GM18907 (cell line): ENCODE measurements around the gene MZB1.
"Not testable (repeated sequence)": the region's sequence is repeated elsewhere in the genome, so short reads cannot be mapped to it uniquely, and the experiment has no call there.

Experiments
- ATAC-seq: cut with Tn5 transposase; IDR thresholded peaks from one replicate; pipeline ENCODE4 v1.9.1; 2021; ENCODE audit warnings: mild to moderate bottlenecking, moderate library complexity; ENCODE audit not compliant: unreplicated experiment

MZB1 gene

DNA sequence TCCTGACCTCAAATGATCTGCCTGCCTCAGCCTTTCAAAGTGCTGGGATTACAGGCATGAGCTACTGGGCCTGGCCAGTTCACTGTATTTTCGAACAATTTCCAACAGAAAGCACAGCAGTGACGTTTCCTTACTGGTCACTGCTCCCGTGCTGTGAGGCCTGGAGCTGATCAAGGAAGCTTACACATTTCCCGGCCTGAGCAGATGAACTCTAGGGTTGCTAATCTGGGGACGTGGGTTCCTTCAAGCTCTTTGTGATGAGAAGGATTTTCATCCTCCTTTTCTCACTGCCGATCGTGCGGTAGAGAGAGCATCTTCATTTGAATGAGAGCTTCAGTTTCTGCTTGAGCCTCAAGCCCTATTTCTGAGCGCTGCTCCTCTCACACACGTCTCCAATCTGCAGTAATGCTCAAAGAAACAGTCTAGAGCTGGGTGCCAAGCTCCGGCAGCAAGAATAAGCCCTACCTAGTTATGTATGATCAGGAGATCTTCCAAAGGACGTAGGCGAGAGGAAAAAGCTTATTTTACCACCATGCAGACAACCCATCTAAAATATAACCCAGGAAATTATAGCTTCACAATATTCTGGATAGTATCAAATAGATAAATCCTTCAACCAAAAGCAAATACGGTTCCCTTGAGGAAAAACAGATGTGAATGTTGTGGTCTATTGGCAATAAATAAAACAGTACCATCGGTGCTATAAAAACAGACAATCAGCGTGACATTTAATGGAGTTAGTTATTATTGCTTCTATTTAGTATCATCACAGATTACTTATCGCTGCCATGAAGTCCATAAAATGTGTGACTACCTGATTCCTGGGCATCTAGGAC lies 21.5 kb upstream of the MZB1 start:
- ATAC-seq: no peak

DNA sequence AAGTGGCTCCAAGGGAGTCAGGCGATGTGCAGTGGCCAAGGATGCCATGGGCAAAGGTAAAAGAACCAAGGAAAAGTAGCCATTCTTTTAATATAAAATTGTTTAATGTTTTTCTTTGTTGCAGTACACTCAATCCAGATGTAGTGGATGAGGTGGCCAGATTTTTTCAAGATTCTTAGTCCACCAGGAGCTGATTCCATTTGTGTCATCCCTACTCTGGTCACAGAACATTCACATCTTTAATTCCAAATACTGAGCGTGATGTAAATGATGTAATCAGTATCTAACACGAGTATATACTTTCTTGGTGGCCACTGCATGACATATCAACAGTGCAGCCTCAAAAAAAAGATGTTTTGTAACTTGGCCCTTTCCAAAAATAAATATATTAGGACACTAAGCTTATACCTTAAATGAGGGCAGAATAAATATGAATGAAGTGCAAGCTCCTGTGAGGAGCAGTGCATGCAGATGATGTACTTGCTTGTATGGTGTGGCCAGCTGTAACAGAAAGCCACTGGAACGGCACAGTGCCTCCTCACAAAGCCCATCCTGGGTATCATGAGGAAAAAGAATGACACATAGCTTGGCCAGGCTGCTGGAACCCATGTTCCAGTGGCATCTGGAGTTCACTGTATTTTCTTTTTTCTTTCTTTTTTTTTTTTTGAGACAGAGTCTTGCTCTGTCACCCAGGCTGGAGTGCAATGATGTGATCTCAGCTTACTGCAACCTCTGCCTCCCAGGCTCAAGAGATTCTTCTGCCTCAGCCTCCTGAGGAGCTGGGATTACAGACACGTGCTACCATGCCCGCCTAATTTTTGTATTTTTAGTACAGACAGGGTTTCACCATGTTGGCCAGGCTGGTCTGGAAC lies 20.6 kb upstream of the MZB1 start:
- ATAC-seq: no peak

GRCh38 chr5:139409116-139409515 lies 19.4 kb upstream of the MZB1 start:
- ATAC-seq: not testable (repeated sequence)

DNA sequence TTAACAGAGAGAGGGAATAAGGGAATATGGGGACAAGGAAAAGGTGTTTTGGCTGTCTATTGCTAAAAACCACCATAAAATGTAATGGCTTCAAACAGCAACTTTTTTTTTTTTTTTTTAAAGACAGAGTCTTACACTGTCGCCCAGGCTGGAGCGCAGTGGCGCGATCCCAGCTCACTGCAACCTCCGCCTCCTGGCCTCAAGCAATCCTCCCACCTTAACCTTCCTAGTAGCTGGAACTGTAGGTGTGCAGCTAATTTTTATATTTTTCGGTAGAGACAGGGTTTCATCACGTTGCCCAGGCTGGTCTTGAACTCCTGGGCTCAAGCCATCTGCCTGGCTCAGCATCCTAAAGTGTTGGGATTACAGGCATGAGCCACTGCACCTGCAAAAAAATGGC lies 18.5 kb upstream of the MZB1 start:
- no peak for ATAC-seq

- no peak for ATAC-seq
Measured at GRCh38 chr5:139407517-139407916, 17.8 kb upstream of the MZB1 start.

GRCh38 chr5:139406963-139407362 lies 17.2 kb upstream of the MZB1 start:
- no peak for ATAC-seq

DNA sequence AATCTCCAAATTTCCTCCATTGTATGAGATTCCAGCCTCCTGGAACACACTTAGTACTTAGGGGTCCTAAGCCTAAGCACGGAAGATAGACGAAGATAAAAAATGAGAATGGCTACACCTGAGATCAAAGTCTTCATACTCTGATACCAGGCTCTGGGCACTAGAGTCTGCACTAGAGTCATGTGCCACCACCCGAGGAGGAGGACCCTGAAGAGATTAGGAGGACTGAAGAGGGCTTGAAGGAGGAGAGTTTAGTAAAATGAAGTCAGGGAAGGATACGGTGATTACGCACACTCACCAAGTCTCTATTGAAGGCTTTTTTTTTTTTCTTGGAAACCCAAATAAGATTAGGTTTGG lies 14.7 kb upstream of the MZB1 start:
- ATAC-seq: no peak

DNA sequence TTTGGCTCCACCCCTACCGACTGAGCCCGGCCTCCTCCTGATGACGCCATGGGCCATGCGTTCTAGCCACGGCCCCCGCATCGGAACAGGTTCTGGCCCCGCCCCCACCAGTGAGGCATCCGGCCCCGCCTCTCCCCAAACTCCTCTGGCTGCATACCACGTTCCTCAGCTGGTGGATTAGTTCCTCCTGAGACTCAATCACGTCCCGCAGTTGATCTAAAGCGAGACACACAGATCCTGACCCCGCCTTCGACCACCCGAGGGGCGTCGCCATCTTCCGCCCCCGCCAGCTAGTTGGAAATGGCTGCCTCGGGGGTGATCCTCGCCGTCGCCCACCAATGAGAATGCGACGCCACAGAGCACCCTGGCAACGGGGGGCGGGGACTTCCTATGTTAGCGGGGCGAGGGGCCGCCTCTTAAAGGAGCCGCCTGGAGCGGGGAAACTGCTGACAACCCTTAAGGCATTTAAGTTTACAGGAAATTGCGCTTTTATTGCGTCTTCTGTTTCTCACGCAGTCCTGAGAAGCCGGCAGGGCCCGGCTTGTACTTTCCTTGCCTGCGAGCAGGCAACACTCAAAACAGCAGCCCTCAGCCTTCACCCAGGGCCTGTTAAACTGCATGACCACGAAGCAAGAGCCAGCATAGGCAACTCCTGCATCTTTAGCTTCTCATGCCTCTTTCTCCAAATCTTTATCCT lies 14.2 kb upstream of the MZB1 start, which contains the start of gene SPATA24:
TSS of gene SPATA24 (minus strand) at position 303 of the 697 bp plus-strand sequence. CDS start at position 274, 29 bp downstream.
- peak; percentile 87 for ATAC-seq

DNA sequence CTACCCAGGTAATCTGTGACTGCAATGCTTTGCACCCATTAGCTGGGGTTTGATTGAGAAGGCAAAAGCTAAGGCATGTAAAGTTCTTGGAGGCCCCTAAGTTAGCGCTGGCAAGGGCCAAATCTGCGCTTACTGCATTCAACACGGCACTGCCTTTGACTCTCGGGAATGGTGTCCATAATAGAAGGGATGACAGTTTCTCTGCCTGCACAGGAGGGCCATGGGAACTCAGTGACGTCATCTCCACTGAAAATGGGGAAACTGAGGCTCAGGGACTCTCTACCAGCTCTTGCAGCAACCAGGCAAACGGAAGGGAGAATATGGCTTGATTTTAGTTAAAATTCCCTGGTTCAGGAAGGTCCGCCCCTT lies 13.7 kb upstream of the MZB1 start:
- no peak for ATAC-seq

DNA sequence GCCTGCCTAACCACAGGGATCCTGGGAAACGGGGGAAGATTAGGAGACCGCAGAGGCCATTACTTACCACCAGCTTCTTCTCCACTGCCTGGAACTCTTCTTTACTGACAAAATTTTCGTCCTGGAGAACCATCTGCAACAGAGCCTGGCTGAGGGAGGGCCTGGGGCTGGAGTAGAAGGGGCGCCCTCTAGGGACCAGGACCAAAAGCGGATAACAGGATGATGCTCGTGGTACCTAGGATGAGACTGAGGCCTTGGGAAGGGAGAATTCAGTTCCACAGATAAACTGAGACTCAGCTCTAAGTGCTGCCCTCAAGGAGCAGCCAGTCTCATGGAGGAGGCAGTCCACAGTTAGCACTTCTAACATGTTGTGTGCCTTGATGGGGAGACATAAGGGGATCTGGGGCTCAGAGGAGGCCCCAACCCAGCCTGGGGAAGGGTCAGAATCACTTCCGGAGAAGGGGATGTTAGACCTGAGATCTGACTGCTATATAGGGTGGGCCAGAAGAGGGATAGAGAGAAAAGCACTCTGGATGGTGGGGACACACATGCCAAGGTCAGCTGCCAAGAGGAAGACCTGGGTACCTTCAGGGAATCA lies 12.9 kb upstream of the MZB1 start:
- ATAC-seq: no peak

DNA sequence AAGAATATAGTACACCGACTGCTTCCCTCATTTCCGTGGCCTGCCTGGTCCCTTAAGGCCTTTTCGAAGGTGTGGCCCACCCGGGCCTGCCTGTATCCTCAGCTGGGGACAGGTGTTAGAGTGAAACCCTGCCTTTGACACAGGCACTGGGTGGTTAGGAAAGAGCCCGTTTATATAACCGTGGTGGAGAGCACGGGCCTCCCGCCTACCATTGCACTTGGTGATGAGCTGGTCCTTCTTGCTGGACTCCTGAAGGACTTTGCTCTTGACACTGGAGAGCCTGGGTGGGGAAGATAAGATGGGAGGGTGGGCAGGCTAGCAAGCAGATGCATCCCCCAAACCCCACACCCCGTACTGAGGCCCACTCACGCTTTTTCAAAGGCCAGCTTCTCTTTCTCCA lies 11.8 kb upstream of the MZB1 start:
- ATAC-seq: no peak

DNA sequence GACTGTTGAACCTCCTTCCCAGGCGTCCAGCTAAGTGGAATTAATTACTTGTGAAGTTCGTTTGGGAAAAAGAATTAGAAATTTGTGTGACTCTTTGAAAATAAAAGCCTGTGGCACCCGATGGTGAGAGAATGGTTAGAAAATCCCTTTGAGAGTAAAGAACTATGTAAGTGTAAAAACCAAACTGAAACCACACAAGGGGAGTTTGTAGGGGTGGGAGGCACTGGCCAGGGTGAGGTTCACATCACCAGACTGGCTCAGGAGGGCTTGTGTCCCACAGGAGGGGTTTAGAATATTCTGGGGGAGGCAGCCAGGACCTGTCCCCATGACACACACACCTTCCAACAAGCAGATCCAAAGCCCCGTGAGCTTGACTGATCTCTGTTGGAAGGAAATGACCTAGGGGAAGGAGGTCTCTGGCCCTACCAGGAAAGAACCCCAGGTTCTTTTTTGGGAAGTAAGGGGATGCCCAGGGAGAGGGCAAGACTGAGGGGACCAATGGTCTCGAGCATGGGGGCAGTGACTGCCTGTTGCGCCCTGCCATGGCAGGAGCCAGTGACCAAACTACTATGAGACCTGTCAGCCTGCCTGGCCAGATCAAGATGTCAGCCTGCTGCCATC lies 9.9 kb upstream of the MZB1 start:
- peak; percentile 31 for ATAC-seq

DNA sequence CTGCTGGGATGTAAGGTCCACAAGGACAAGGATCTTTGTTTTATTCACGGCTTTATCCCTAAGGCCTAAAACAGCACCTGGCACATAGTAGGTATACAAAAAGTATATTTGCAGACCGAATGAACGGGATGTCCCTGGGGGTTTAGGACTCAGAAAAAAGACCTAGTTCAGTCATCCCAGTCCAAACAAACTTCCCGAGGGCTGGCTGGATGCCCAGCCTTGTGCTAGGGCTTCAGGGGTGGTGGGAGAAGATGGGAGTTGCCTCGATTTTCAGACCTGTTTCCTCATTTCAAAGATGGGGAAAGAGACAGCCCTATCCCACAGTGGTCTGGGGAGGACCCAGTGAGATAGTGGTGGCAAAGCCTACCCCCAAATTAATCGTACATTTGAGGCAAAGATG lies 8.2 kb upstream of the MZB1 start:
- no peak for ATAC-seq

DNA sequence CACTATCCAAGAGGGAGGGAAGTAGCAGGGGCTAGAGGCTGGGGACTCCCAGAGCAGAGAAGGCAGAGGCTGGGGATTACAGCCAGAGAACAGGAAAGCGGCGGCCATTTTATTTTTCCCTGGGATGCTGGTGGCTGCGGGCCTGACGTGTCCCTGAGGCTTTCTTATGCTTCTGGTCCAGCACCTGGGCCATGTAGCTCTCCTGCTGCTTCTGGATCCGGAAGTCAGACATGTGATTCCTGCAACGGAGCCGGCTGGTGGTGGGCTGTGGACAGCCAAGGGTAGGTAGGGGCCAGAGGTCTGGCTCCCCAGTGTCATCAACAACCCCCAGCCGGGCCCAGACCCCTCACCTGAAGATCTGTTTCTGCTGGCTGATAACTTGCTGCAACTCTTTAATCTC lies 7.0 kb upstream of the MZB1 start:
- no peak for ATAC-seq

GRCh38 chr5:139395844-139396640 lies 6.3 kb upstream of the MZB1 start:
- no peak for ATAC-seq

DNA sequence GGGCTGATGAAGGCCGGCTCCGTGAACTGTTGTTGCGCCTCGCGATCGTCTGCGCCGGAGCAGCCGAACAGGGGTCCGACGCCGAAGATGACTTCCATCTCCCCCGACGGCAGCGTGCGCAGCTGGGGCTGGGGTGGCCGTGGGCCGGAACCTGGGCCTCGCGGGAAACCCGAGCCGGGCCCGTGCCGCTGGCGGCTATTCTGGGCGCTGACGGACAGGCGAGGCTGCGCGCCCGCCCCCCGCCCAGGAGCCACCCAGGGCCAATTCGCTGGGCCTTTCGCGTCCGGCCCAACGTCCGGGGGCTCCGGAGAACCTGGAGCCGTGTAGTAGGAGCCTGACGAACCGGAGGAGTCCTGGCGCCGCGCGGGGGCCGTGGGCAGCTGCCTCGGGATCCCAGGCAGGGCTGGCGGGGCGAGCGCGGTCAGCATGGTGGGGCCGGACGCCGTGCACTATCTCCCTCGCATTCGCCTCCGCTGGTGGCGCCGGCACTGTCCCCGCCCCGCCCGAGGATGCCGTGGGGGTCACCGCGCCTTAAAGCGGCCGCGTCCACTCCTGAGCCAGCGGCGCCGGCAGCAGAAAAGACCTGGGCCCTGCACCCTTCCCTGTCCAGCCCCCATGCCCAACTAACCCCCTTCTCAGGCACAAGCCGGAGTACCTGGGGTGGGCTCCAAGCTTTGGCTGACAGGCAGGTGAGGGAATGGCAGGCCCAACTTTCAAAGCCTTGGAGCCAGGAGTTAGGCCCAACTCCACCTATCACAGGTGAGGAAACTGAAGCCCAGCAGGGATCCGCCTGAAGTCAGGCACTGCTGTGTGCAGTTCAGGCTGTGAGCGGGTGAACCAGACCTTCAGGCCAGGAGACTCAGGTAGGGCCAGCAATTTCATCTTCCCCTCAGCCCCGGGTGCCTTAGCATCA lies 5.2 kb upstream of the MZB1 start, which contains the start of gene PROB1:
TSS of gene PROB1 (minus strand) at position 451 of the 913 bp plus-strand sequence. CDS start at position 428, 23 bp downstream.
- no peak for ATAC-seq

DNA sequence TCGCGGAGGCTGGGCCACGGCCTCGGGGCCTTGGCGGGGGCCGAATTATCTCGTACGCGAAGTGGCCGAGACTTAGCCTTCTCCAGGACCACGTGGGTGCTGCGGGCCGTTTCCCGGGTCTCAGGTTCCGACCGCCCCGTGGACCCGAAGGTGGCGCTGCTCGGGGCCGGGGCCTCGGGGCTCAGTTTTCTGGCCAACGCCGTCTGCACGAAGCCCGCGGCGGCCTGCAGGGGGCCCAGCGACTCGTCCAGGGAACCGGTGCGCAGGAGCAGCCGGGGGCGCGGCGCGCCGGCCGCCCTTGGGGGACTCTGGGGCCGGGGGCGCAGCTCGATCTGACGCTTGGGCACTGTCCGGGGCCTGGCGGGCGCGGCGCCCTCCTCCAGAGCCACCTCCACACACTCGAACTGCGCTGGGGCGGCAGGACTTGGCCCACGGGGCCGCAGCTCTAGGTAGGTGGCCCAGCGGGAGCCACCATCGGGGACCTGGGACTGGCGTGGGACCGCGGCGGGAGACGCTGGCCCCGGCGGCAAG lies 4.5 kb upstream of the MZB1 start:
- no peak for ATAC-seq

GRCh38 chr5:139393497-139394122 lies 3.9 kb upstream of the MZB1 start:
- no peak for ATAC-seq
